ENCODE results near the gene COL4A2. TPM values are rescaled to one million over a fixed set of nuclear protein-coding genes. Genes with fewer than 3 reads are reported as not detected.

Gene COL4A2
- total RNA-seq, 1 donor from 2014 or later = 60.9 TPM

- Mint-ChIP-seq H3K36me3 (ENCODE audit: unreplicated experiment) (peaks cover 5% of the 10 kb centered on the region), H3K4me1 (ENCODE audit: low read depth, unreplicated experiment) (peaks cover 8% of the 10 kb centered on the region), H3K27me3 (ENCODE audit: unreplicated experiment) (peaks cover 2% of the 10 kb centered on the region), H3K27ac (ENCODE audit: unreplicated experiment) (no peak overlapping the region), H3K9me3 (ENCODE audit: unreplicated experiment) (no peaks in the 10 kb centered on the region), H3K4me3 (ENCODE audit: unreplicated experiment) (no peak overlapping the region)
- no peak for DNase-seq
- TF ChIP-seq CTCF (IDR thresholded peaks at IDR 0.05; ENCODE audit: partially characterized antibody, unreplicated experiment) = no peak
Observed at GRCh38 chr13:110438776-110439175, 131.7 kb downstream of the COL4A2 start.

- Mint-ChIP-seq H3K27me3 (ENCODE audit: unreplicated experiment) (peaks cover 2% of the 10 kb centered on the region), H3K9me3 (ENCODE audit: unreplicated experiment) (no peaks in the 10 kb centered on the region), H3K27ac (ENCODE audit: unreplicated experiment) (no peak overlapping the region), H3K4me3 (ENCODE audit: unreplicated experiment) (no peak overlapping the region), H3K4me1 (ENCODE audit: low read depth, unreplicated experiment) (peaks cover 8% of the 10 kb centered on the region), H3K36me3 (ENCODE audit: unreplicated experiment) (peaks cover 5% of the 10 kb centered on the region)
- TF ChIP-seq CTCF (IDR thresholded peaks at IDR 0.05; ENCODE audit: partially characterized antibody, unreplicated experiment) = no peak
- DNase-seq = no peak
Observed at GRCh38 chr13:110440946-110441731, 134.1 kb downstream of the COL4A2 start.

- H3K27me3 Mint-ChIP-seq (ENCODE audit: unreplicated experiment) = peaks cover 2% of the 10 kb centered on the region
- DNase-seq = no peak
- H3K36me3 Mint-ChIP-seq (ENCODE audit: unreplicated experiment) = no peaks in the 10 kb centered on the region
- no peaks in the 10 kb centered on the region for H3K9me3 Mint-ChIP-seq (ENCODE audit: unreplicated experiment)
- TF ChIP-seq CTCF (IDR thresholded peaks at IDR 0.05; ENCODE audit: partially characterized antibody, unreplicated experiment) = no peak
- H3K27ac Mint-ChIP-seq (ENCODE audit: unreplicated experiment) = no peak overlapping the region
- no peak overlapping the region for H3K4me3 Mint-ChIP-seq (ENCODE audit: unreplicated experiment)
- peaks cover 8% of the 10 kb centered on the region for H3K4me1 Mint-ChIP-seq (ENCODE audit: low read depth, unreplicated experiment)
Observed at GRCh38 chr13:110442930-110443621, 136.0 kb downstream of the COL4A2 start.

- Mint-ChIP-seq H3K27me3 (ENCODE audit: unreplicated experiment) (peaks cover 2% of the 10 kb centered on the region), H3K9me3 (ENCODE audit: unreplicated experiment) (no peaks in the 10 kb centered on the region), H3K36me3 (ENCODE audit: unreplicated experiment) (no peaks in the 10 kb centered on the region), H3K27ac (ENCODE audit: unreplicated experiment) (no peak overlapping the region), H3K4me1 (ENCODE audit: low read depth, unreplicated experiment) (peaks cover 8% of the 10 kb centered on the region), H3K4me3 (ENCODE audit: unreplicated experiment) (no peak overlapping the region)
- no peak for DNase-seq
- no peak for TF ChIP-seq CTCF (IDR thresholded peaks at IDR 0.05; ENCODE audit: partially characterized antibody, unreplicated experiment)
Observed at GRCh38 chr13:110443622-110444225, 136.6 kb downstream of the COL4A2 start.
